NCI-H524 (cell line): ENCODE data around the gene LSM11.
"Not testable (repeated sequence)": the region's sequence is repeated elsewhere in the genome, so short reads cannot be mapped to it uniquely, and the experiment has no call there.

Source experiments
- DNase-seq, 2 experiments: peaks; one replicate each; lab custom pipeline; 2025; lab: John Stamatoyannopoulos, UW

Gene LSM11

DNA sequence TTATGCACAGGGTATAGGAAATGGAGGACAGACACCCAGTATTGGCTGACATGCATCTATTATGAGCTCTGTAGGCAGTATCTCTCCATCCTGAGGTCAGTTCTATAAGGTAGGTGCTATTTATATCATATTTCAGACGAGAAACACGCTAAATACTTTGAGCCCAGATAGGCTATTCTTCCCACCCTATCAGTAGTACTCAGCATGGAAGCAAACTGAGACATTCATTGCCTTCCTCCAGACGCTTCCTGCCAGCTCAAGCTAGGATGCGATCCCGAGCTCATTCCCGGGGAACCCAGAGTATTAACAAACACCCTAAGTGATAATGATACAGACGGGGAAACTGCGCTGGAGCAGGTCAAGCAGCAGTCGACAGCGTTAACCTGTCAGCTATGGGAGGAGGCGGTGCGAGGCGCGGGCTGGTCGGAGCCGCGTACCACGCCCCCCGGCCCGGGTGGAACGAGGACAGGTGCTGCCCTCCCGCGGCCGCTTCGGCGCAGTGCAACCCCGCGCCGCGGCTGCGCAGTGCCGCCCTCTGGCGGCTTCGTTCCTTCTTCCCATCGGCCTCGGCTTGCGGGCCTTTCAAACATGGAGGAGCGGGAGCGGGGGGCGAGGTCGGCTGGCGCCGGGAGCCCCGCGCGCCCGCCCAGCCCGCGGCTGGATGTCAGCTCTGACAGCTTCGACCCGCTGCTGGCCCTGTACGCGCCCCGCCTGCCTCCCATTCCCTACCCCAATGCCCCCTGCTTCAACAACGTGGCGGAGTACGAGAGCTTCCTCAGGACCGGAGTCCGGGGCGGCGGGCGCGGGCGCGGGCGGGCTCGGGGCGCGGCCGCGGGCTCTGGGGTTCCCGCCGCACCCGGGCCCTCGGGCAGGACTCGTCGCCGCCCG, at the start of gene LSM11:
TSS of gene LSM11 (plus strand) at position 550 of the 888 bp plus-strand sequence. CDS start at position 589, 39 bp downstream.
- peak; percentile 60 to 80 for DNase-seq

DNA sequence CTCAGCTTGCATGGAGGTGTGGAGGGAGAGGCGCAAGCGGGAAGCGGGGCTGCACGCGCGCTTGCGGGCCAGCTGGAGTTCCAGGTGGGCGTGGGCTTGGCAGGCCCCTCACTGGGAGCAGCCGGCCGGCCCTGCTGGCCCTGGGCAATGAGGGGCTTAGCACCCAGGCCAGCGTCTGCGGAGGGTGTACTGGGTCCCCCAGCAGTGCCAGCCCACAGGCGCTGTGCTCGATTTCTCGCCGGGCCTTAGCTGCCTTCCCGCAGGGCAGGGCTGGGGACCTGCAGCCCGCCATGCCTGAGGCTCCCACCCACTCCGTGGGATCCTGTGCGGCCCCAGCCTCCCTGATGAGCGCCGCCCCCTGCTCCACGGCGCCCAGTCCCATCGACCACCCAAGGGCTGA, 49.7 kb upstream of the LSM11 start:
- DNase-seq, result not testable (repeated sequence)

DNA sequence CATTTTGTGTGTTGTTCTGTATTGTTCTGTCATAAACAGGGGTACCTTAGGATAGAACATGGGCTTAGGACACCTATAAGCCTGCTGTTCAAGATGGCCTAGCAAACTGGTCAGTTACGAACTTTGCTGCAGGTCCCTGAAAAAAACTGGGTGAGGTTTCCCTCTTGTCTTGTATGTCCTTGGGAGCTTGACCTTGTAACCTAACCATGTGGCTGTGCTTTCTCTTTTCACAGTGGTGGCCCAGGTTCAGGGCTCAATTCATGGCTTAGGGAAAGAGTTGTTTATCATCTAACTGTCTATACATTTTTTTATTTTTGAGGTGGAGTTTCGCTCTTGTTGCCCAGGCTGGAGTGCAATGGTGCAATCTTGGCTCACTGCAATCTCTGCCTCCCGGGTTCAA, 47.4 kb upstream of the LSM11 start:
- not testable (repeated sequence) for DNase-seq

GRCh38 chr5:157698674-157699073, 44.8 kb upstream of the LSM11 start:
- not testable (repeated sequence) for DNase-seq

DNA sequence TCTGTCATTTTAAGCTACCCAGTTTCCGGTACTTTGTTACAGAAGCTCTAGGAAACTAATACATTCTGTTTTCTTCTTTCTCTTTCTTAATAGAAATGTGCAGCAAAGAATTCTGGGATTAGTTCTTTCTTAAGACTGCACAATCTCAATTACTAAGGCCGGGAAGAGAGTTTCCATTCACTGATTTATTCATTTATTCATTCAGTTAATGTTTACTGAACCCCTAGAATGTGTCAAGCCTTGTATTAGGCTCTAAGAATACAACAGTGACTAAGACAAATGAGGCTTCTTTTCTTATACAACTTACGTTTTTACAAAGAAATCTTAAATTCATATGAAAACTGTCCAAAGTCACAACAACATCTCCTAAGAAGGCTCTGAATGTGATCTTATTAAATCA, 39.8 kb upstream of the LSM11 start:
- DNase-seq, result no peak

DNA sequence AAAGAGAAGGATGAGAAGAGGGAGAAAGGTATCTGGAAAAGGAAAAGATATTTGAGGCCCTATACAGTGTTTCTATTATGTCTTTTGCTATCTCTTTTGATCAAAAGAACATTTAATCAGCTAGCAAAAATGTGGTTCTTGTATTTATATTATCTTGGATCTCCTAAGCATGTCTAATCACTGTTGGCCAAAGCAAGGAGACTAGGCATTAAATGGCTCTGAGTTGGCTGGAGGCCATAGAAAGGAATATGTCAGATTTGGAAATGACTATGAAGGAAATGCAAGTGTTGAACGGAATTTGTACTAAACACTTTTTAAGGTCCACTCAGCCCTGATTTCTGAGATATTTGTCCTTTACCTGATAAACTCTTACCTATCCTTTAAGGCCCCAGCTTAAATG, 34.6 kb upstream of the LSM11 start:
- DNase-seq, result no peak

GRCh38 chr5:157709346-157709745, 34.2 kb upstream of the LSM11 start:
- no peak for DNase-seq

DNA sequence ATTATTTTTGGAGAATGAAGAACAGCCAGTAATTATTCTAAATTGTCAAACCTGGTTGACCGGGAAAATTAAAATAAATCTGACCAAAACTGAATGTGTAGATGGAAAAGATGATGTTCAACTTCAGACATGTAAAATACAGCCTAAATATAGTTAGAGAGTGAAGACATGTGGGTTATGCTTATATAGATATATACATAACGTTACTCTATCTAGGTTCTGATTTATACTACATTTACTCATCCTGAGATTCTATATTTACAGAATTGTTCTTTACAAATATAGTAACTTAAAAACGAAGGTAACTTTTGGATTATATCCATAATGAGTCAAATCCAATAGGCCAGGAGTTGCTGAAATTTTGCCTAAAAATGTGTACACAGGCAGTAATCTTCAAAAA, 33.1 kb upstream of the LSM11 start:
- DNase-seq, result no peak

GRCh38 chr5:157710882-157711281, 32.6 kb upstream of the LSM11 start:
- DNase-seq, result no peak

DNA sequence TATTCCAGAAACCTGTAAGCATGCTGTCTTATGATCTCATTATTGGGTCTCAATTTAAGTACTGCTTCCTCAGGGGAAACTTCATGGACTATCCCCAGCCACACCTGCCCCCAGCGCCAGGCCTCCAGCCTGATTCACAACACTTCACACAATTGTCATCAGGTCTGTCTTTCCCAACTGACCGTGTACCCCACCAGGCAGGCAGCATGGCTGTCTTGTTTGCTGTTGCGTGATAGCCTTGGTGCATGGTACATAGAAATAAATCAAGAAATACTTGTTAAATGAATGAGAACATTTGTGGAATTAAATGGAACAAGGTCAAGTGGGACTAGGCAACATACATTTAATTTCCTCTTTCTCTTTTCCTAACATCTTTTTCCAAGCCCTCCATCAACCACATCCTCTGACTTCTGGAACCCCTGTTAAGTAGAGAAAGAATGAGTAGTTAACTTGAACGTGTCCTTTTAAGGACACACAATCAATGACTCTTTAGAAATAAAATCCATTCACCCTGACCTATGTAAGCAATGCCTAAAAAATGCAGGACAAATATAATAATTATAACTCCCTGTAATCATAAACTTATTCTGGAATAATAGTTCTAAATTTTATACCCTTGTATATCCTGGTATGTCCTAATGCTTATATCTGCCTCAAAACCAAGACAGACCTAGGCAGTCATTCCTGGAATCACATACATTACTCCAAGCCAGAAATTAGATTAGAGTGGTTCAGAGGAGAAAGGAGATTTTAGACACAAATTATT, 29.5 kb upstream of the LSM11 start:
- no peak for DNase-seq

DNA sequence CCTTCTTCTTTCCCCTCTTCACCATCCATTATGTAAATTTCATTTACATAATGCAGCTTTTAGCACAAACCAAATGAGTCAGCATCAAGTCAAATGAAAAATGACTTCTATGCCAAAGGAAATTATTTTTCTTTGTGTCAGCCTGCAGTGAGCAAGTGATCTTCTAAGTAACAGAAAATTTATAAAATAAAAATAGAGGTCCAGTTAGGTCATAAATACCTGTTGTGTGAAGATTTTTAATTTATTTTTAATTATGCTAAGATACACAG, 29.0 kb upstream of the LSM11 start:
- no peak for DNase-seq

DNA sequence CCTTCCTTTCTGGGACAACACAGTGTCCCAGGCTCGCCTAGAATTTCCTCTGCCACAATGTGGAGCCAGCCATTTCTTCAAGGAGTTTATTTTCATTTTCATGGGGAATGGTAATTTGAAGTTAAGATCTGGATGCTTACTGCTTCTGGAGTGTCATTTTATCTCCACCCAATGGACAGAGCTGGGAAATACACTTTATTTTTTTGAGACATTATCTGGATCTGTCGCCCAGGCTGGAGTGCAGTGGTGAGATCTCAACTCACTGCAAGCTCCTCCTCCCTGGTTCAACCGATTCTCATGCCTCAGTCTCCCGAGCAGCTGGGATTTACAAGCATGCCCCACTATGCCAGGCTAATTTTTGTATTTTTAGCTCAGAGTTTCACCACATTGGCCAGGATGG, 25.0 kb upstream of the LSM11 start:
- DNase-seq, result peak; percentile 10 to 44

DNA sequence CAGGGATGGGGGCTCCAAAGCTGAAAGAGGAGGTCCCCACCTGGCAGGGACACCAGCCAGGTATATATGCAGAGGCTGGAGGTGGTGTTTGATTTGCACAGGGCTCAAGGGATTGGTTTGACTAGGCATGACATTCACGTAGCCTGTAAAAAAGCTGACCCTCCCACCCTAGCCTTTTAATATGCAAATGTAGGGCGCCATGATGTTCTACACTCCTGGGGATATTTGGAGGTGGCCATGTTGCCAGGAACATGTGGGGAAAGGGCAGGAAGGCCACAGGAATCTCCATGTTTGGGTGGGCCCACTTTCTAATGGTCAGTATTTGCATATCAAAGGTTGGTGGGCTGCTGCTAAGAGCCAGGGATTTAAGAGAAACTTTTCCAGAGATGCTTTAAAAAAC, 24.3 kb upstream of the LSM11 start:
- no peak for DNase-seq

GRCh38 chr5:157721159-157721558, 22.4 kb upstream of the LSM11 start:
- DNase-seq, result no peak

DNA sequence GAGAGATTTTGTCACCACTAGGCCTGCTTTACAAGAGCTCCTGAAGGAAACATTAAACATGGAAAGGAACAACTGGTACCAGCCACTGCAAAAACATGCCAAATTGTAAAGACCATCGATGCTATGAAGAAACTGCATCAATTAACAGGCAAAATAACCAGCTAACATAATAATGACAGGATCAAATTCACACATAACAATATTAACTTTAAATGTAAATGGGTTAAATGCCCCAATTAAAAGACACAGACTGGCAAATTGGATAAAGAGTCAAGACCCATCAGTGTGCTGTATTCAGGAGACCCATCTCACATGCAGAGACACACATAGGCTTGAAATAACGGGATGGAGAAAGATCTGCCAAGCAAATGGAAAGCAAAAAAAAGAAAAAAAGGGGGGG, 20.6 kb upstream of the LSM11 start:
- not testable (repeated sequence) for DNase-seq

- DNase-seq, result not testable (repeated sequence)
Observed at GRCh38 chr5:157726607-157727006, 16.9 kb upstream of the LSM11 start.

DNA sequence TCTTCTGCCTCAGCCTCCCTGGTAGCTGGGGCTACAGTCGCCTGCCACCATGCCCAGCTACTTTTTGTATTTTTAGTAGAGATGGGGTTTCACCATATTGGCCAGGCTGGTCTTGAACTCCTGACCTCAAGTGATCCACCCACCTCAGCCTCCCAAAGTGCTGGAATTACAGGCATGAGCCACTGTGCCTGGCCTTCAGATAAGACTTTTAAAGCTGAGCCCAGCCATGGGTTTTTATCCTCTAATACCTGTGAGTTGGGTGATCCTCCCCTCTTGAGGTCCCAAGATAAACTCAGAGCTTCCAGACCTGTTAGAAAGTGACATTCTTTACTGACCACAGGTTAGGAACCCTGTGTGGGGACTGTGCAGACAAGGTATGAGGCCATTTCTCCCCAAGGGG, 15.7 kb upstream of the LSM11 start:
- not testable (repeated sequence) for DNase-seq

DNA sequence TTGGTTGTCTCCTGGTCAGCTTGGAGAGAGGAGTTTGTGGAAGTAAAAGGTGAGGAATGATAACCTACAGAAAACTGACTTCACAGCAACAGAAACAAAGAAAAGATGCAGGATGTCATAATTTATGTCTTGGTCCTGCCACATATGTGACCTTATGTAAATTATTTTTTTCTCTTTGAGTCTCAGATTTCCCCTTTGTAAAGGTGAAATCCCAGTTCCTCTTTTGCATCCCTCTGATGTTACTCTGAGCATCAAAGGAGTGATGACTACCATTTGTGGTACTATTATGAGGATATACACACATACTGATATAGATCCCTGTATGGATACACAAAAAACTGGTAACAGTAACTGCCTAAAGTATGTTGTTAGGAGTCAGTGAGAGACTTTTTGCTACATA, 13.7 kb upstream of the LSM11 start:
- no peak for DNase-seq

- DNase-seq, result no peak
Observed at GRCh38 chr5:157730900-157731271, 12.6 kb upstream of the LSM11 start.

DNA sequence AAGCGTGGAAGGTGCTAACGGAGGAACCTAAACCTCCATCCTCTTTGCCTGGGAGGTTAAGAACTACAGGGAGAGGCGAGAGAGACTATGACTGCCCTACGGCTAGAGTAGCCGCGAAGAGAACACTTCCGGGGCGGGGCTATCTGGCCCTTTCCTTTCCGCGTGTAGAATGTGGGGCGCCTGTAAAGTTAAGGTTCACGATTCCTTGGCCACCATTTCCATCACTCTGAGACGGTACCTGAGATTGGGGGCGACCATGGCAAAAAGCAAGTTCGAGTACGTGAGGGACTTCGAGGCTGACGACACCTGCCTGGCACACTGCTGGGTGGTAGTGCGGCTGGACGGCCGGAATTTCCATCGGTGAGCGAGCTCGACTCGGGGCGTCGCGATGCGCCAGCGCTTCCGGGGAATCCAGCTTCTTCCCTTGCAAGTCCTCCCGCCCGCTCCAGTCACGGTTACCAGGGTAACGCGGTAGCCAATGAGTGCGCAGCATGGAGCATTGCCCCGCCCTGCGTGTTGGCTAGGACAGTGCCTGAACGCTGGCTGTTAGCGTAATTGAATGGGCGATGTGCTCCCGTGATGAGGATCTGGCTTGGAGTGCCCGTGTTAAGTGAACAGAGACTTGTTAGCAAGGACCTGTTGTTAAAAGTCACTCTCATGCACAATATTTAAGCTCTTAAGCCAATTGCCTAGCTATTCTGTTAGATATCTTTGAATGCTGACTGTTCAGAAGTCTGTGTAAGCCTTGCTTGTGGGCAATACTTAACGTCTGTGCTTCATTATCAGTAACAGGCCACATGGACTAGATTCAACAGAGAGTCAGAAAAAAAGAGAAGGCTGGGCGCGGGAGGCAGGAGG, 12.0 kb upstream of the LSM11 start, which contains the start of gene THG1L:
TSS of gene THG1L (plus strand) at position 149 of the 858 bp plus-strand sequence. CDS start at position 170, 21 bp downstream.
- DNase-seq, result peak; percentile 95 to 96

DNA sequence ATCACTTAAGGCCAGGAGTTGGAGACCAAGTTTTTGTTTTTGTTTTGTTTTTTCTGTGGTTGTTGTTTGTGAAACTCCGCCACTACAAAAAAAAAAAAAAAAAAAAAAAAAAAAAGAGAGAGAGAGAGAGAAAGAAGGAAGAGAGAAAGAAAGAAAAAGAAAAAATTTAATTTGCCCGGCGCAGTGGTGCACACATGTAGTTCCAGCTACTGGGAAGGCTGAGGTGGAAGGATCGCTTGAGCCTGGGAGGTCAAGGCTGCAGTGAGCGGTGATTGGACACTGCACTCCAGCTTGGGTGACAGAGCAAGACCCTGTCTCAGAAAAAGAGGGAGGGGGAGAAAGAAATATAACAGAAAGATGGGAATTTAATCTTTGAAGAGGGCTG, 11.4 kb upstream of the LSM11 start:
- no peak for DNase-seq

GRCh38 chr5:157732596-157733262, 10.8 kb upstream of the LSM11 start:
- no peak for DNase-seq
